Islet of Langerhans (tissue), 1 donor: ENCODE measurements around the gene ARVCF.

Experiments
- FAIRE-seq: peaks from one replicate; lab custom pipeline; 2011; peaks lifted over from hg19 to GRCh38; lab: Jason Lieb, UNC

ARVCF gene

DNA sequence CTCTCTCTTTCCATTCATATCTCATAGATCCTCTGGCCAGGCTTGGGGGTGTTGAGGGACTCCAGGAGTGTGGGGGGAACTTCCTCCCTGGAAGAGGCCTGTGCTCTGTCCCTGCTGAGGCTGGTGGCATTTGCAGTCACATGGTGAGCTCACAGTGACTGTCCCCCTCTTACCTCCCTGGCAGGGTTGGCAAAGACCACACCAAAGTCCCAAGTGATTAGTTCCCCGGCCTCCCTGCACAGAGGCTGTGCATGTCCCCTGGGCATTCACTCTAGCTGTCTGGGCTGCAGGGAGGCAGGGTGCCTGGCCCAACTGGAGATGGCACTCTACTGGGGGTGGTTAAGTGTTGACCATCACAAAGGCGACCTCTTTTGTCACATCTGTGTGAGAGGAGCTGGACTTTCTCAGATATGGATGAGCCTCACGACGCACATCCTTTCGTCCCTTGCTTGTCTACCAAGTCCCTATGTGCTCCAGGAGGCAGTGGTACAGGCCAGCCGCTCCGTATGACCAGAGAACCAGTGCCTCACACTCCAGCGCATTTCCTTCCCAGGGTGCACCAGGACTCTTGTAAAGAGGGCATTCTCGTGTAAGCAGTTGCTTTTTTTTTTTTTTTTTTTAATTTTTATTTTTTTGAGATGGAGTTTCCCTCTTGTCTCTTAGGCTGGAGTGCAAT is 13.1 kb upstream of the ARVCF start:
- FAIRE-seq, result no peak

DNA sequence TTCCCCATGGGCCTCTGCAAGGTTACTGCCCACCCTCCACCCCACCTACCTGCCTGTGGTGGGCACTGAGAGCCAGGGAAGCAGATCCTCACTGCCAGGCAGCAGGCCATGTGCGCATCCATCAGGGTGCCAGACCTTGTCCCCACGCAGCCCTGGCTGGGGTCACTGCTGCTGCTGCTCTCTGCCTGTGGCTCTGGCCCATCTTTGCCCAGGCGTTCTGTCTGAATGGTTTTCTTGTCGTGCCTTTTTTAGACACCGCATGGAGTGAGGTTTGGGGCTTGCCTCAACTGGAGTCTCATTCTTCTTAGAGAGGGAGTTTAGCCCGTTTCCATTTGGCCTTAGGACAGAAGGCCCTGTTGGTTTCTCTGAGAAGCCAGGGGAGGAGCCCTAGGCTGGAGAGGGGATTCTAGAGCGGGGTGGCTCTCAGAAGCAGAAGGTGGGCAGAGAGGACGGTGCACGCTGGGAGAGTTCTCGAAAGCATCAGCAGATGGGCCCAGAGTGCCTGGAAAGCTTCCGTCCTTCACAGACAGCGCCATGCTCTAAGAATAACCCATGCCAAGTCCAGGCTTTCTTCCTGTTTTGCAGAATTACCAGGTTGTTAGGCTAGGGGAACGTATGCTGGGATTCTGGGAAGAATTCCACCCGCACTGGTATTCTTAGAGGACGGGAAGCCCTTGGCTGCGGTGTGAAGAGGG is 12.4 kb upstream of the ARVCF start:
- no peak for FAIRE-seq

DNA sequence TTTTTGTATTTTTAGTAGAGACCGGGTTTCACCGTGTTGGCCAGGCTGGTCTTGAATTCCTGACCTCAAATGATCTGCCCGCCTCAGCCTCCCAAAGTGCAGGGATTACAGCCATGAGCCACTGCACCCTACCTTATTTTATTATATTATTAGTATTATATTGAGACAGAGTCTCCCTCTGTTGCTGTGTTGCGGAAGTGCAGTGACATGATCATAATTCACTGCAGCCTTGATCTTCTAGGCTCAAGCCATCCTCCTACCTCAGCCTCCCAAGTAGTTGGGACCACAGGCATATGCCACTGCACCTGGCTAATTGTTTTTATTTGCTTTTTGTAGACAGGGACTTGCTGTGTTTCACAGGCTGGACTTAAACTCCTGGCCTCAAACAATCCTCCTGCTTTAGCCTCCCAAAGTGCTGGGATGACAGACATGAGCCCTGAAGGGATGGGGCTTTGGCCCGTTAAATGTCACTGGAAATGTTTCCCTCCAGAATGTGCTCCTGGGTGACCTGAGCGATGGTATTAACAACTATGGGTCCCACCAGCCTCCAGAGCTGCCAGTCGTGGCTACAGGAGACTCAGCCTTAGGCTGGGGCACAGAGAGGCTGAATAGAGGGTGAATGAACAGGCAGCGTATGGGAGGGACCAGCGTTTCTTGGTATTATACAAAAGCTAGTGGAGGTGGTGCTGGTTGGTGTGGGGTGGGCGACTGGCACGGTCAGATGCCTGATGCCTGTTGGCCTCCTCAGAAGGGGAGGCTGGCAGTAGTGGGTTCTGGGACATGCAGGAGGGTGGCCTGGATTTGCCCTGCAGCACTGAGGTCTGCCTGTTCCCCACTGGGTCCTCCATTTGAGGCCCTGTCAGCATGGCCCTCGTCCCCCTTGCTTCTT is 11.6 kb upstream of the ARVCF start:
- no peak for FAIRE-seq

DNA sequence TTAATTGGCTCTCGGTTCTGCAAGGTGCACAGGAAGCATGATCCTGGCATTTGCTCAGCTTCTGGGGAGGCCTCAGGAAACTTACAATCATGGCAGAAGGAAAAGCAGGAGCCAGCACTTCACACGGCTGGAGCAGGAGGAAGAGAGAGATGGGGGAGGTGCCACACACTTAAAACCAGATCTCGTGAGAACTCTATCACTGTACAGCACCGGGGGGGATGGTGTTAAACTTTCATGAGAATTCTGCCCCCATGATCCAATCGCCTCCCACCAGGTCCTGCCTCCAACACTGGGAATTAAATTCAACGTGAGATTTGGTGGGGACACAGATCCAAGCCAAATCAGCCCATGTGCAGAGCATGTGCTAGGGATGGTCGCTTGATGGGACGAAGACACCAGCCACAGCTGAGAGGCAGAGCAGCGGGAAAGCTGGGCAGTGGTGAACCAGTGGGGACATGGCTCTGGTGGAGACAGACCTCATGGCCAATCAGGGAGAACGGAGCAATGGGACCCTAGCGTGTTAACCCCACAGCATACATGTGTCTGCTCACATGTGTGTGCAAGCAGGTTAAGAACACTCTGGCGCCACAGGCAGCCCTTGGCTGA is 10.5 kb upstream of the ARVCF start:
- FAIRE-seq, result no peak

DNA sequence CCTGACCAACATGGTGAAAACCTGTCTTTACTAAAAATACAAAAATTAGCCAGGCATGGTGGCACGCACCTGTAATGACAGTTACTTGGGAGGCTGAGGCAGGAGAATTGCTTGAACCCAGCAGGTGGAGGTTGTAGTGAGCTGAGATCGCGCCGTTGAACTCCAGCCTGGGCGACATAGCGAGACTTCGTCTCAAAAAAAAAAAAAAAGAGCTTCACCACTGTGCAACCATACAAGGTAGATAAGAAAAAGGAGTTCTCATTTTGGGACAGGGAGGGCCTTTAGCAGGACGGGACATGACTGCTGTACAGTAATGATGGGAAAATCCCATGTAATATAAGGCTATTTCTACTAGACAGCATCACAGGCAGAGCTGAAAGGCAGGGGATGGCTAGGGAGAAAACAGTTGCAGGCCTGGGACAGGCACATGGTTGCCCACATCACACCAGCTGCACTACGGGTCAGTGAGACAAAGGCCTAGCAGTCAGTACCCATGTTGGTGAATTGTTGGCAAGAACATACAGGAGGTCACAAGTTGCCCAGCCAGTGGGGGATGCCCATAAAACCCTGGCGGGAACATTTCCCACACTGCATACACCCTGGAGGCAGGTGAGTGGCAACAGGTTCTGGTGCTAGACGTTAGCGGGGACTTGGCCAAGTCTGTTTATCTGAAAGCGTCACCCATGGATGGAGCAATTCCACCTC is 9.7 kb upstream of the ARVCF start:
- FAIRE-seq, result no peak

DNA sequence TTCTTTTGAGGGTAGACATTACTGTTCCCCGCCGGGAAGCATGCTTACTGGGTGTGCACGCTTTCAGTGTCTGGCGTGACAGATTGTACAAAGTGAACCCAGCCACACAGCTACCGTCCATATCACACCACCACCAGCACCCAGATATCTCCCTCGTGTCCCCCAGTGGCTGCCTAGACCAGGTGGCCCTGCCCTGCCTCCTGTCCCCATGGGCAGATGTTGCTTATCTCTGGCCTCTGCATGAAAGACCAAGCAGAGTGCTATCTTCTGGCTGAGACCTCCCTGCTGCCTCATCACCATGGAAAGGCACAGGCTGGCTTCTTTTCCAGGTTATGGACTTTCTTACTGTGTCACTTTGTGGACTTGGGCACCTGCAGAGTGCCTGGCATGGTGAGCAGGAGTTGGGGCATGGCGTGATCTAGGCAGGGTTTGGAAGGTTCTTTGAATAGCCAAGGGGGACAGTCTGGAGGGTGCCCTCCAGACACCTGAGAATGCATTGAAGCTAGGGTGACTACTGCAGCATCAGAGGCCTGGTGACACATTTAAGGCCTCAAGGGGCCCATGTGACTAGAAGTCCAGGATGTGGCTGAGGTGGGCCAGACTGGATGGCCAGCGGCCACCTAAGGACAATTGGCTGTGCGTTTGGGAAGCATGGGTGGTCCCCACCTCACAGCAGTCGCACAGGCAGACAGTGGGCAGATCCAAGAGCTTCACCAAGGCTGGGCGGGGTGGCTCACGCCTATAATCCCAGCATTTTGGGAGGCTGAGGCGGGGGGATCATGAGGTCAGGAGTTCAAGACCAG is 9.0 kb upstream of the ARVCF start:
- FAIRE-seq, result no peak

DNA sequence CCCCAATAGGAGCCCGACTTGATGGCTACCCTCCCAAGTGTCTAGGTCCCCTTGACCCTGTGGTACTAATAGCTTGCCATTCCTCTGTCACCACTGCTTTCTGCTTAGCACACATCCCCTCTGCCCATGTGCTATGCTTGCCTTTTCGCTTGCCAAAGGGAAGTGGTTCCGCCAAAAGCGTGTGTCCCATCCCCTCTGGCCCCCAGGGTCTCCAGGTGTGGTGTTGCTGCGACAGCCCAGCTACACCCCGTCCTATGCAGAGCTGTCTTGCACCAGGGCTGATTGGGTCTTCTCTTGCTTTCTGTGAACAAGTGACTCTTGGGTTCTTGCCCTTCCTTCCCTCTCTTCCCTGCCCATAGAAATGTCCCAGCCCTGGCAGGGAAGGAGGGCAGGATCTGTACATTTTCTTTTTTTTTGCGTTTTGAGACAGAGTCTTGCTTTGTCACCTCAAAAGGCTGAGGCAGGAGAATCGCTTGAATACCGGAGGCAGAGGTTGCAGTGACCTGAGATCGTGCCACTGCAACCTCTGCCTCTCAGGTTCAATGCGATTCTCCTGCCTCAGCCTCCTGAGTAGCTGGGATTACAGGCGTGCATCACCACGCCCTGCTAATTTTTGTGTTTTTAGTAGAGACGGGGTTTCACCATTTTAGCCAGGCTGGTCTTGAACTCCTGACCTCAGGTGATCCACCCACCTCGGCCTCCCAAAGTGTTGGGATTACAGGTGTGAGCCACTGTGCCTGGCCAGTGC is 8.2 kb upstream of the ARVCF start:
- no peak for FAIRE-seq

DNA sequence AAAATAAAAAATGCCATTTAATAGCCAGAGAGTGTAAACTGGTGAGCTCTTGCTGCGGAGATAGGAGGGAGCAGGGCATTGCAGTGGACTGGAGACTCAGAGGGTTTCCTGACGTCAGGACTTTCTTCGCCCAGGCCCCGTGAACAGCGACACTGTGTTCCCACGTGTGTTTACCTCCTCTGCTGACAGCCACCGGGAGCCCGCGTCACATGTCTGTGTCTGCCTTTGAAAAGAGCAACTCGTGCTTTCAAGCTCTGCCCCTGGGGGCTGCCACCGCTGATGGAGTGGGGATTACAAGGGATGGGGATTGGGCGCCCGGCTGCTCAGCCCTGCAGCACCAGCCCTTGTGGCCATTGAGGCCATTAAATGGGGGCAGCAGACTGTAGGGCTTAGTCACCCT is 7.6 kb upstream of the ARVCF start:
- FAIRE-seq, result no peak

DNA sequence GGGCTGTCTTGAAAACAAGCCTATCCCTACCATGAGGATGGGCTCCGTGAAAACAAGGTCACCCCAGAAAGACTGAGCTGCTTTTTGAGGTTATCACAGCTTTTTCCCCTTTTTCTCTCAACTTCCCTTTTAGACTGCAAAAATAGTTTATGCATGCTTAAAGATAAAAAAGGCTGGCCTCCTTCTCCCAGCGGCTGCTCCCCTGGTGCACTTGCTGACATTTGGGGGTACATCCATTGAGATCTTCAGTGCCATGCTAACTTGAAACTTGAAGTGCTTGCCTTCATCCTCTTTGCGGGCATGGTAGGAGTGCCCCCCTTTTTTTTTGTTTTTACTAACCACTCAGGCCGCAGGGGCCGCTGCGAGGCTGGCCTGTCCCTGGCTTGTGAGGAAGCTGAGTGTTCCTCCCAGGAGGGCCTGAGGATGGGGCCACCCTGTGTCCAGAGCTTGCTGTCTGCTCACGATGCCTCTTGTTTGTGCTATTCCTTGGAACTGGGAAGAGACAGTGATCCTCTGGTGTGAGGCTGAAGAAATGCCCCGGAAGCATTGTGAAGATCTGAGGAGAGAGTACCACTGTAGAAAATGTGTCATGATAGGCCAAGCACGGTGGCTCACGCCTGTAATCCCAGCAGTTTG is 6.5 kb upstream of the ARVCF start:
- FAIRE-seq, result no peak

DNA sequence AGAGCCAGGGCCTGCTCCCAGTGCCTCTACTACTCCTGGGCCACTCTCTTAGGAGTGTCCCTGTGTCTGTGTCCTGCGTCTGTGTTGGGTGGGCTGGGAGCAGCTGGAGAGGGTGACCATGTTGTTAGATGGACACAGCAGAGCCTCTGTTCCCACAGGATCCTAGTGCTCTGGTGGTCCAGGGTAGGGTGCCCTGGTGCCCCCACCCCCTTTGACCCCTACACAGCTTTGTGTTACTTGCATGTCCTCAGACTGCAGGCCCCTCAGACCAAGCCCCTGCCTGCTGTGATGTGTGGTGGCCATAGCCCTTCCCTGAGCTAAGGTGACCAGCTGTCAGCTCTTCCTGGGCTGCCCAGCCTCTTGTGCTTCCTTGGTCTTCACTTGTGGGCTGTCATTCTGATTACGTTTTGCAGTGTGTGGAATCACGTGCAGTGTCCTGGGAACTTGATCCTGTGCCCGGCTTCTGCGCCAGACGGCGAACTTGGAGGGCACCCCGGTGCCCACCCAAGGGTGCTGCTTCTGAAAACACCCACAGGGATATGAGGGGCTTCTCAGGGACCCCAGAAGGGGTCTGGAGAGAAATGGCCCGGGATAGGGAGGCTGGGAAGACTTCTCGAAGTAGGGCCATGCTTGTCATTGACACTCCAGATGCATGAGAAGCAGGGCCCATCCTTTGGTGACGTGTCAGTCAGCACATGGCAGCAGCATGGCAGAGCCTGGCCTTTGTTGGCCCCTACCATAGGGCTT is 5.8 kb upstream of the ARVCF start:
- no peak for FAIRE-seq

DNA sequence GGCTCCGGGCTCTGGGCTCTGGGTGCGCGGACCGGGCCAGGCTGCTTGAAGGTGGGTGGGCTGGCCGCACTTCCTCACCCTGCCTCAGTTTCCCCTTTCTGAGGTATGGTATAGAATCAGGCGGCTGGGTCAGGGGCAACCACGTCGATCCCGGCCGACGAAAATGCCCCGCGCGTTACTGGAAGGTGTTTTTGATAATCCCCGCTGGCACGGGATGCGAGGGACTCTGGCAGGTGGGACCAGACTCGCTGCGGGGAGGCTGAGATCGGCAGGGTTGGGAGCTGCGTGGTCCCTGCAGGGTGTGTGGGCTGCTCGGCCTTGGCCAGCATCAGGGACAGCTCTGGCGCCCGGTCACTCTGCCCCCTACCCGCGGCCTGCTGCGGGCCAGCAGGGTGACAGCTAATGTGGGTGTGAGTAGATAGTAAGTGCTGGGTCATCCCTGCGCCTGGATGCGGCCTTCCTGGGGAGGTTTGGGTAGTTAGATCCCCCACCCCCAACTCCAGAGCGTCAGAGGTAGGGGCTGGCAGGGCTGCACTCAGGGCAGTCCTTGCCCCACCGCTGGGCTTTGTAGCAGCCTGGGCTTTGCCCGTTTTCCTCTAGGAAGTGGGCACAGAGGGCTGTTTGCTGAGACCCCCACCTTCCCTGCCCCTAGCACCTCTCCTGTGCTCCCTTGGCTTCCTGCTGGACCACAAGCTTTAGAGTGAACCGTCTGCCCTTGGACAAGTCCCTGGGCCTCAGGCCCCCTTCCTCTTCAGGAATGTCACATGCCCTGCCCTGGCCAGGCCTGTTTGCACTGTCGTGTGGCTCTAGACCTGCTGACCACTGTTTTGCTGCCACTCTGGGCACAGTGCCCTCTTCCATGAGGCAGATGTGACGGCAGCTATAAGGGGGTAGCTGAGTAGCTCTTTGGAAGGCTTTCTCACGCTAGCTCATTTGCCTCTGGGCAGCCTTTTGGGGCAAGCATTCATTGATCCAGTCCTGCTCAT is 4.9 kb upstream of the ARVCF start:
- no peak for FAIRE-seq

DNA sequence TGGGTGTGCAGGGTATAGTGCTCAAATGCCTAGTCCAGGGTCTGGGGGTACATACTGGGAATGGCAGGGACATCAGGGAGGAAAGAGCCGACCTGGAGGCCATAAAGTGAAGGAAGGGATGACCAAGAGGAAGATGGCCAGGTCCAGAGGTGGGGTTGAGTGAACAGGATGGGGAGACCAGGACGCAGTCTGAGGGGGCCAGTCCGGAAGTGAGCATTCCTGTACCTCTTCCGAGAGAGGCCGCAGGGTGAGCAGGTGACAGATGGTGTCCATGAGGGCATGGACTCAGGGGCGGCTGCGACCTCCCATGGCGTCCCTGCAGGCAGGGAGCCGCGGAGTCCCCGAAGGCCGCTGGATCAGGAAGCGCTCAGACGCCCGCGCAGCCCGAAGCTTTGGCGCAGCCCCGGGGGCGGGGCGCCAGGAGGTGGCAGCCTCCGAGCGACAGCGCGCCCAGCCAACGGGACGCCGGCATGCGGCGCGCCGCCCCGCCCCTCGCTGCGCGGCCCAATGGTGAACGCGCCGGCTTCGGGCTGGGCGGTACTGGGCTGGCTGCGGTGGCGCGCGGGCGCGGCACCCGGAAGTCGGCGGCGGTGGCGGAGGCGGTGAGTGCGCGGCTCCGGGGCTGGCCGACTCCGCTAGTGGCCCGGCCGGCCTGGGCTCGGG is 4.0 kb upstream of the ARVCF start, which contains the start of gene TANGO2:
Gene TANGO2 (plus strand): TSS at position 578 of the 663 bp plus-strand sequence. CDS start 15,689 bp downstream, outside the sequence.
- FAIRE-seq, result no peak

DNA sequence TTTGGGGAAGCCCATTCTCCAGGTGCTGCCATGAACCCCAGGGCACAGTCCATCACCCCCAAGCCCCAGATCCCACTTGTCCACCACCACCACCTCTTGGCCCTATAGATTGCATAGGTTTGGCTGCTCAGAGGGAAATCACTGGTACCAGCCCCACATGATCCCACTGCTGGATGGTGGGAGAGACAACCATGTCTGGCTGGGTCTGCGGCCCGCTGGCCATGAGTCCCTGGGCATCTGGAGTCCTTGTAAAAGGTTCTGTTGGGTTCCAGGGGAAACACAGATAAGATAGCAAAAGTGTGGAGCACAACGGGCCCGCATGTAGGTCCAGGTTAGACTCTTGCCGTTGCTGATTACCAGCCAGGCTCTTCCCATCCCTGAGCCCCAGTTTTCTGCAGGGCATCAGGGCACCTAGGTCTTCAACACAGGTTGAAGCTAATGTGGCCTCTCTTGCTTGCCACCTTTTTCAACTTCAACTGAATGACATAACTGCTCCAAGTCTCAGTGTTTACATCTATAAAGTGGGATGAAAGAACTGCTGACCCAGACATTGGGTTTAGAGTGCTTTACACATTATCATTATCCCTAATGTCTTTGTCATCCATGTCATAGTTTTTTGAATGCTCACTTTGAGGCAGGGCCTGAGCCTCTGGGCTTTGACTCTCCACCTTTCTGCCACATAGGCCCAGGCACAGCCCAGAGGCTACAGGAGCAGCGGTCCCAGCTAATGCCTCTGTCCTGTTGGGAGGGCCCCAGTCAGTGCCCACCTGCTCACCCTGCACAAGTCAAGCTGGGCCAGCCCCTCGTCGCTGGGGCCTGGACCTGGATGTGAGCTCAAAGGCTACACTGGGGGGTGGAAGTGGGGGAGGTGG is 3.3 kb upstream of the ARVCF start:
- FAIRE-seq, result no peak

DNA sequence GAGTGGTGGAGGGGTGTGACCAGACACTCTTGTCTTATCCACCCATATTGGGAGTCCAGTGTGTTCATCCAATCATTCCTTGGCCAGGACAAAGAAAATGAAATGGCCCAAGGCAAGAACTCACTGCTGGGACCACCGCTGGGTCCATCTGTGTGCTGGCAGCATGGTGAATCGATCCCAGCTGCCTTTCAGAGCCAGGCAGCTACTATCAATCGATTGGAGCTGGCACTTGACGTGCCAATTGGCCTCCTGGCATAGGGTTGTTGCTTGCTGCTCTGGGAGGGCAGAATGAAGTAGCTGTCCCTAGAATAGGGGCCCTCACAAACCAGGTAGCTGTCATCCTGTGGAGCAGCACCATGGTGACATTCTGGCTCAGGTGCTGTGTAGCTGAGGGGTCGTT is 1.4 kb upstream of the ARVCF start:
- no peak for FAIRE-seq

DNA sequence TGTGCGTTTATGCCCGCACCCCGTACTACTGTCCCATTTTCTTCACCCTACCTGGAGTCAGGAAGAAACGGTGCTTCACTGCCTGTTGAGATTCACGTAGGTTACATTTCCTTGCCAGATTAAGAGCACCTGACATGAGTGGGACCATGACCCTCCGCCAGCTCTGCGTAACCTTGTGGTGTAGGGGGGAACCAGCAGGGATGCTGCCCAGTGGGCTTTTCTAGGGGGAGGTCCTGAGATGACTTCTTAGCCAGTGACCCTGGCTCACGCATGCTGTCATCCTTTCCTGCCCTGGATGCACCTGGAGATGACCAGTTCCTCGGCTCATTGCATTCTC is 967 bp upstream of the ARVCF start:
- FAIRE-seq, result no peak

DNA sequence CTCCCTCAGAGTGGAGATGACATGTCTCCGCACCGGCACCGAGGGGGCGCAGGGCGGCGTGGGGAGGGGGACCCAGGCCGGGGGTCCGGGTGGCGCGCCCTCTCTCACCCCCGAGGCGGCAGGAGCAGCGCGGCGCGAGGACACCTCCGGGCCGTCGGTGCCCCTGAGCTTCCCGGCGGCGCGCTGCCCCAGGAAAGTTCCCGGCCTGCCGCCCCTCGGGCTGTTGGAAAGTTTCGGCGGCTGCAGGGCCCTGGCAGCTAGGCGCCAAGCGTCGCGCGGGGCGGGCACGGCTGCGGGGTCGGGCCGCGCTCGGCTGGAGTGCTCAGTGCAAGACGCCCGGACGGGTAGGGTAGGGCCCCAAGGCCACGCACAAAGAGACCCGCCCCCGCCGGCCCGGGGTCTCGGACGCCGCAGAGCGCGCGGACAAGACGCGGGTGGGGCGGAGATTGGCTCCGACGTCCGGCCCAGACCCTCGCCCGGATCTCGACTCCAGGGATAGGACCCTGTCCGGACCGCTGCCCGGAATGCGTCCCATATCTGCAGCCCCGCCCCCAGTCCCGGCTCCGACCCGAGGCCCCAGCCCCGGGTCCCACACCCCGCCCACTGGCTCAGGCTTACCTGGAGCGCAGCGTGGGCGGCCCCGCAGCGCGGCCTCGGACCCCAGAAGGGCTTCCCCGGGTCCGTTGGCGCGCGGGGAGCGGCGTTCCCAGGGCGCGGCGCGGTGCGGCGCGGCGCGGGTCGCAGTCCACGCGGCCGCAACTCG is 471 bp downstream of the ARVCF start:
- no peak for FAIRE-seq
